BJ (cell line): ENCODE results near the gene TMPRSS4. TPM values are rescaled to one million over a fixed set of nuclear protein-coding genes. Genes with fewer than 3 reads are reported as not detected.

ENCODE experiments used
- CTCF ChIA-PET: fragments of 350-600 bp; formaldehyde crosslinking; extraction: SDS; loops from one replicate; lab custom pipeline; 2021; ENCODE audit warnings: antibody characterized with exemption, inconsistent platforms; lab: Yijun Ruan, JAX
- POLR2A ChIA-PET: fragments of 300-600 bp; sonication (Branson Sonifier 250); formaldehyde crosslinking; extraction: SDS; loops from one replicate; lab custom pipeline; 2021; ENCODE audit warnings: antibody characterized with exemption; lab: Charles Lee
- DNase-seq: peaks from one replicate; pipeline ENCODE4 v3.0.0-alpha.2; 2011; ENCODE audit warnings: low read depth
- H3K27me3 ChIP-seq: 2 replicates; pipeline ENCODE4 v1.6.0; 2011; ENCODE audit warnings: low read length; ENCODE audit not compliant: control insufficient read depth, insufficient read depth
- H3K36me3 ChIP-seq: 2 replicates; pipeline ENCODE4 v1.5.1; 2011; ENCODE audit warnings: low read length; ENCODE audit not compliant: control insufficient read depth, insufficient read depth
- H3K4me3 ChIP-seq: 2 replicates; pipeline ENCODE4 v1.5.1; 2011; ENCODE audit warnings: low read depth, mild to moderate bottlenecking, control low read depth, low read length
- polyA plus RNA-seq: library from polyadenylated mRNA; depleted of rRNA; stranded (reverse); fragments of >200 nt; gene quantifications from 2 replicates; pipeline ENCODE4 v1.2.3, GENCODE V29; 2011; rRNA removed
- TF ChIP-seq, protein P1 (sequence below): IDR thresholded peaks from 2 replicates; pipeline ENCODE4 v1.5.1; 2011; ENCODE audit warnings: low read depth, mild to moderate bottlenecking, control low read depth, inconsistent platforms, low read length, moderate library complexity; ENCODE audit not compliant: insufficient read depth

TMPRSS4 gene
- polyA plus RNA-seq, 1 experiment, result not detected

GRCh38 chr11:118169300-118170140, 92.6 kb downstream of the TMPRSS4 start:
- TF ChIP-seq, protein P1, sequence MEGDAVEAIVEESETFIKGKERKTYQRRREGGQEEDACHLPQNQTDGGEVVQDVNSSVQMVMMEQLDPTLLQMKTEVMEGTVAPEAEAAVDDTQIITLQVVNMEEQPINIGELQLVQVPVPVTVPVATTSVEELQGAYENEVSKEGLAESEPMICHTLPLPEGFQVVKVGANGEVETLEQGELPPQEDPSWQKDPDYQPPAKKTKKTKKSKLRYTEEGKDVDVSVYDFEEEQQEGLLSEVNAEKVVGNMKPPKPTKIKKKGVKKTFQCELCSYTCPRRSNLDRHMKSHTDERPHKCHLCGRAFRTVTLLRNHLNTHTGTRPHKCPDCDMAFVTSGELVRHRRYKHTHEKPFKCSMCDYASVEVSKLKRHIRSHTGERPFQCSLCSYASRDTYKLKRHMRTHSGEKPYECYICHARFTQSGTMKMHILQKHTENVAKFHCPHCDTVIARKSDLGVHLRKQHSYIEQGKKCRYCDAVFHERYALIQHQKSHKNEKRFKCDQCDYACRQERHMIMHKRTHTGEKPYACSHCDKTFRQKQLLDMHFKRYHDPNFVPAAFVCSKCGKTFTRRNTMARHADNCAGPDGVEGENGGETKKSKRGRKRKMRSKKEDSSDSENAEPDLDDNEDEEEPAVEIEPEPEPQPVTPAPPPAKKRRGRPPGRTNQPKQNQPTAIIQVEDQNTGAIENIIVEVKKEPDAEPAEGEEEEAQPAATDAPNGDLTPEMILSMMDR, result no peak
- no peak overlapping the region for H3K4me3 ChIP-seq
- DNase-seq, result no peak
- no peaks in the 10 kb centered on the region for H3K36me3 ChIP-seq
- peaks cover 7% of the 10 kb centered on the region for H3K27me3 ChIP-seq
- ChIA-PET POLR2A (no interaction called here), CTCF (interaction anchor here (1.1 to 8.3 kb wide), 5 partner anchors 12 to 25 kb away, joined by 3 to 161 read pairs (median 60); no protein-coding TSS in a partner anchor)

DNA sequence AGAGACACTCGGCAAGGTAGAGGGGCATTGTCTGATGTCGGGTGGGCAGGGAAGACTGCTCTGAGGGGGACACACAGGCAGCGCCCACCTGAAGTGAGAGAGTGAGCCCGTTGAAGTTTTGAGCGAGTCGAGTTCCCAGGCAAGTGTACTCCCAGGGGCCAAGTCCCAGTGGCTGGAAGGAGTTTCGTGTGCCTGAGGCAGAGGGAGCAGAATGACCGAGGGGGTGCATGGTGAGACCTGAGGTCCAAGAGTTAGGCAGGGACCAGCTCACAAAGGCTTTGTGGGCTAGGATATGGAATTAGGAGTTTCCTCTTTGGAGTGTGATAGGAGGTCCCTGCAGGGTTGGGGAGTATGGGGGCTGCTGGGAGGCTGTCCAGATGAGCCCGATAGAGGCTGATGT, 93.4 kb downstream of the TMPRSS4 start:
- ChIA-PET CTCF (interaction anchor here (1.4 to 8.3 kb wide), 4 partner anchors 13 to 26 kb away, joined by 3 to 161 read pairs (median 64); no protein-coding TSS in a partner anchor), POLR2A (no interaction called here)
- DNase-seq, result no peak
- Histone ChIP-seq H3K36me3 (no peaks in the 10 kb centered on the region), H3K4me3 (no peak overlapping the region), H3K27me3 (peaks cover 11% of the 10 kb centered on the region)
- TF ChIP-seq, protein P1, result no peak

DNA sequence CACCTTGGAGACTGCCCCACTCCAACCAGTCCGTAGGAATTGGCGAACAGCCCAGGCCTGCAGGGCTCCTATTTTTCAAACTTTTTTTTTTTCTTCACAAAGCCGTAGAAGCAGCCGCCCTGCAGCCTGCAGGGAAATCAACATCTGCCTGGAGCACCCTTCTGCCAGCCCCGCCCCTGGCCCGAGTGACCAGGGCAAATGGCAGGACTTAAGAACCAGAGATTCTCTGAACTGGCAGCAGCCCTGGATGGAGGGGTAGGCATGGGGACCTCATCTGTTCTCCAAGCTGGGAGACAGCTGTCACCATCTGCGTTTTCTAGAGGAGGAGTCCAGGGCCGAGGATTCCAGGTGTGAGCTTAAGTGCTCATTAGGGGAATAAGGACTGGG, 94.0 kb downstream of the TMPRSS4 start:
- TF ChIP-seq, protein P1, result 0 out of 2 replicates have a peak, but pooled peaks have one; percentile 3
- H3K27me3 ChIP-seq, result peaks cover 17% of the 10 kb centered on the region
- DNase-seq, result no peak
- CTCF ChIA-PET, result interaction anchor here (0.6 to 8.3 kb wide), 16 partner anchors 8 to 186 kb away, joined by 3 to 161 read pairs (median 6); partner anchors contain the start of gene SCN4B
- POLR2A ChIA-PET, result no interaction called here
- H3K36me3 ChIP-seq, result no peaks in the 10 kb centered on the region
- H3K4me3 ChIP-seq, result no peak overlapping the region

Other genes starting within 250 kb of the TMPRSS4 start
- not detected in 2 replicates for gene FXYD6, start 200.4 kb upstream of the TMPRSS4 start, polyA plus RNA-seq
- gene TMPRSS13, start 147.7 kb upstream of the TMPRSS4 start, polyA plus RNA-seq, result not detected in 2 replicates
- not detected in 2 replicates for gene IL10RA, start 90.7 kb upstream of the TMPRSS4 start, polyA plus RNA-seq
- gene SMIM35, start 9.9 kb downstream of the TMPRSS4 start, polyA plus RNA-seq, result not detected in 2 replicates
- 0.36 and 0.43 TPM in 2 replicates for gene SCN4B, start 75.7 kb downstream of the TMPRSS4 start, polyA plus RNA-seq
- gene SCN2B, start 99.6 kb downstream of the TMPRSS4 start, polyA plus RNA-seq, result not detected in 2 replicates
- not detected in 2 replicates for gene JAML, start 147.9 kb downstream of the TMPRSS4 start, polyA plus RNA-seq
- gene MPZL3, start 175.3 kb downstream of the TMPRSS4 start, polyA plus RNA-seq, result 0.39 and 0.53 TPM in 2 replicates
- gene MPZL2, start 187.2 kb downstream of the TMPRSS4 start, polyA plus RNA-seq, result not detected in 2 replicates
- gene CD3E, start 227.7 kb downstream of the TMPRSS4 start, polyA plus RNA-seq, result not detected in 2 replicates